Right lobe of liver (tissue), 4 donors: ENCODE results near the gene CASP6.

Experiments
- POLR2A ChIP-seq: fragments of 450-650 bp; IDR thresholded peaks from one replicate; pipeline ENCODE4 v1.6.1; 2017; ENCODE audit warnings: antibody characterized with exemption, mild to moderate bottlenecking
- TF ChIP-seq, protein P1 (sequence below), 4 donors: fragments of 200-600 bp in 3 of 4; fragments of 450-650 bp in 1 of 4; IDR thresholded peaks; one replicate each; pipeline versions ENCODE4 v1.5.1 to v1.8.0; 2016 to 2022; ENCODE audit warnings: antibody characterized with exemption in 4 of 4, mild to moderate bottlenecking in 2 of 4
- donor health status: DM: no; HTN: no; CAD: no.
- donor health status: DM: no; HTN: no; CAD: no.
- donor health status: DM: no; HTN: yes; CAD: no.

GRCh38 chr4:109723110-109723509 lies 19.9 kb upstream of the CASP6 start:
- TF ChIP-seq, protein P1, sequence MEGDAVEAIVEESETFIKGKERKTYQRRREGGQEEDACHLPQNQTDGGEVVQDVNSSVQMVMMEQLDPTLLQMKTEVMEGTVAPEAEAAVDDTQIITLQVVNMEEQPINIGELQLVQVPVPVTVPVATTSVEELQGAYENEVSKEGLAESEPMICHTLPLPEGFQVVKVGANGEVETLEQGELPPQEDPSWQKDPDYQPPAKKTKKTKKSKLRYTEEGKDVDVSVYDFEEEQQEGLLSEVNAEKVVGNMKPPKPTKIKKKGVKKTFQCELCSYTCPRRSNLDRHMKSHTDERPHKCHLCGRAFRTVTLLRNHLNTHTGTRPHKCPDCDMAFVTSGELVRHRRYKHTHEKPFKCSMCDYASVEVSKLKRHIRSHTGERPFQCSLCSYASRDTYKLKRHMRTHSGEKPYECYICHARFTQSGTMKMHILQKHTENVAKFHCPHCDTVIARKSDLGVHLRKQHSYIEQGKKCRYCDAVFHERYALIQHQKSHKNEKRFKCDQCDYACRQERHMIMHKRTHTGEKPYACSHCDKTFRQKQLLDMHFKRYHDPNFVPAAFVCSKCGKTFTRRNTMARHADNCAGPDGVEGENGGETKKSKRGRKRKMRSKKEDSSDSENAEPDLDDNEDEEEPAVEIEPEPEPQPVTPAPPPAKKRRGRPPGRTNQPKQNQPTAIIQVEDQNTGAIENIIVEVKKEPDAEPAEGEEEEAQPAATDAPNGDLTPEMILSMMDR (IDR thresholded peaks at IDR 0.05): no peak
- TF ChIP-seq POLR2A: no peak
